Activated CD8-positive, alpha-beta T cell treated with anti-CD3 and anti-CD28 coated beads, Interleukin-2, amount 10 ng/mL, durations not matched to agents 7 days and 5 days (primary cell): Measurements from ENCODE around the gene ELF4. TPM values are rescaled to one million over a fixed set of nuclear protein-coding genes. Genes with fewer than 3 reads are reported as not detected.

Experiments
- total RNA-seq, 2 experiments: library from RNA; stranded (reverse); gene quantifications; one replicate each; pipeline ENCODE4 v1.2.3, GENCODE V29; 2021

Gene ELF4
- total RNA-seq, 2 experiments from 2014 or later, result 38.2 to 39.0 TPM

Other genes starting within 250 kb of the ELF4 start
- 10 to 100 TPM; 28.1 to 29.7 TPM for gene UTP14A, start 204.3 kb downstream of the ELF4 start, total RNA-seq
- gene BCORL1, start 127.9 kb downstream of the ELF4 start, total RNA-seq, result 10 to 100 TPM in 1 of 2 experiments, 1 to 10 TPM in 1; 9.7 to 10.9 TPM
- 10 to 100 TPM; 43.4 to 47.6 TPM for gene AIFM1, start 55.3 kb upstream of the ELF4 start, total RNA-seq
- gene RAB33A, start 61.5 kb upstream of the ELF4 start, total RNA-seq, result 10 to 100 TPM; 31.6 to 32.7 TPM
- 1 to 10 TPM; 5.0 to 5.9 TPM for gene ZNF280C, start 158.4 kb upstream of the ELF4 start, total RNA-seq
- gene SLC25A14, start 229.4 kb upstream of the ELF4 start, total RNA-seq, result 10 to 100 TPM; 11.5 to 13.3 TPM